Fibroblast of lung (primary cell): Measurements from ENCODE around the gene IQSEC3.

Experiments used
- CTCF ChIP-seq, 2 donors: IDR thresholded peaks in 1 of 2; conservative IDR thresholded peaks in 1 of 2; 1 replicate in 1 of 2; 2 replicates in 1 of 2; pipeline ENCODE4 v1.5.1; 2011 to 2012; ENCODE audit warnings: low read length in 2 of 2, control low read depth in 1 of 2, inconsistent platforms in 1 of 2, low read depth in 1 of 2, mild to moderate bottlenecking in 1 of 2
- EZH2 ChIP-seq: IDR thresholded peaks from 2 replicates; pipeline ENCODE4 v1.5.1; 2012; ENCODE audit warnings: low read length, control low read depth, mild to moderate bottlenecking; ENCODE audit errors: missing control alignments

- TF ChIP-seq CTCF (conservative IDR thresholded peaks at IDR 0.05 in 1 of 2, IDR thresholded peaks at IDR 0.05 in 1 of 2; ENCODE audit: low read depth in 1 of 2, low read length in 2 of 2), result no peak
- no peak for TF ChIP-seq EZH2
These were observed 49.0 kb downstream of the IQSEC3 start for GRCh38 chr12:115518-115917.
